Measurements from ENCODE around the gene ZACN. TPM values are rescaled to one million over a fixed set of nuclear protein-coding genes. Genes with fewer than 3 reads are reported as not detected.
A peak's percentile ranks its signal among the peaks of the same experiment; 100 is the strongest.

Gene ZACN
- total and polyA plus RNA-seq, 8 donors = 0.12 to 27.5 (median 17.8) TPM; not detected in 1

DNA sequence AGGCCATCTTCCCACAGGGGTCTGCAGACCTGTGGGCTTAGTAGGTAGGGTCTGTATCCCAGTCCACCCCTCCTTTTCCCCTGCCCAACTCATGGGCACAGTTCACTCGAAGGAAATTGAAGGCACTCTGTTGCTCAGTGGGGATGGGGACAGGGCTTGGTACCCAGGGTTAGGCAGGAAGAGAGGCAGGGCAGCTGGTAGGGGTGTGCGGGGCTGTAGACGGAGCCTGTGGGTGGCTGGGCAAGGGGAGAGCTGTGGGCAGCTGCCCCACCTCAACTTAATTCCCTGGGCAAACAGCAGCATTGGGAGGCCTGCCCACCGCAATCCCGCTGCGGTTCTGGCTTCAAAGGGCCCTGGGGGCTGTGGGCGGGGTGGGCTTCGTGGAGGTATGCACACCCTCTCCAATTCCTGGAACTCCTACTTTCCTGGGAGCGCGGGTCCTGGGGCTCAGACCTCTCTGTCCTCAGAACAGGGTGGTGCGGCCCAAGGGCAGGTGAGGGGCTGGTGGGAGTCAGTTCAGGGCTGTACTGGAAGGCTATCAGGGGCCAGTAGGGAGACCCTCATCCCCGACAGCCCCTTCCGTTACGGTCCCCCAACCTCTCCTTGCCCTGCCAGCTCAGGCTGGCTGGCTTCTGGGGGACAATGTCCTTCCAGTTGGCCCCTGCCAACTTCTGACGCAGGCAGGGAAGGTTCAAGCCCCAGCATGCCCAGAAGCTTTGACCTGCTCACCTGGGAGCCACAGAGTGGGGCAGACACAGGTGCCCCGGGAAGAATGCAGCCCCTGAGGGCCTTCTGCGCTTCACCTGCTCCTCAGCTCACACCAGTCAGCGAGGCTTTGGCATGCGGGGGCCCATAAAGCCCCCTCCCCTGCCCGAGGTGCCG is 53.0 kb downstream of the ZACN start:
- H3K4me3 ChIP-seq = peak overlapping the region in 1 of 2 donors; percentile 6
- peaks cover 6 to 24% of the 10 kb centered on the region in 2 donors for H3K27me3 ChIP-seq
- no peaks in the 10 kb centered on the region for H3K36me3 ChIP-seq
- DNase-seq (no peak), ATAC-seq (peak; percentile 30)
- H3K4me1 ChIP-seq = peaks cover 0 to 12% of the 10 kb centered on the region in 2 donors
- H3K9me3 ChIP-seq = no peaks in the 10 kb centered on the region
- intact Hi-C loops (cut with DNase I) = no loop called here
- no peak overlapping the region for H3K27ac ChIP-seq
- TF ChIP-seq, protein P1, sequence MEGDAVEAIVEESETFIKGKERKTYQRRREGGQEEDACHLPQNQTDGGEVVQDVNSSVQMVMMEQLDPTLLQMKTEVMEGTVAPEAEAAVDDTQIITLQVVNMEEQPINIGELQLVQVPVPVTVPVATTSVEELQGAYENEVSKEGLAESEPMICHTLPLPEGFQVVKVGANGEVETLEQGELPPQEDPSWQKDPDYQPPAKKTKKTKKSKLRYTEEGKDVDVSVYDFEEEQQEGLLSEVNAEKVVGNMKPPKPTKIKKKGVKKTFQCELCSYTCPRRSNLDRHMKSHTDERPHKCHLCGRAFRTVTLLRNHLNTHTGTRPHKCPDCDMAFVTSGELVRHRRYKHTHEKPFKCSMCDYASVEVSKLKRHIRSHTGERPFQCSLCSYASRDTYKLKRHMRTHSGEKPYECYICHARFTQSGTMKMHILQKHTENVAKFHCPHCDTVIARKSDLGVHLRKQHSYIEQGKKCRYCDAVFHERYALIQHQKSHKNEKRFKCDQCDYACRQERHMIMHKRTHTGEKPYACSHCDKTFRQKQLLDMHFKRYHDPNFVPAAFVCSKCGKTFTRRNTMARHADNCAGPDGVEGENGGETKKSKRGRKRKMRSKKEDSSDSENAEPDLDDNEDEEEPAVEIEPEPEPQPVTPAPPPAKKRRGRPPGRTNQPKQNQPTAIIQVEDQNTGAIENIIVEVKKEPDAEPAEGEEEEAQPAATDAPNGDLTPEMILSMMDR (IDR thresholded peaks at IDR 0.05) = no peak

Small RNA genes lying within 50 kb of the gene (microRNA-seq; reads per million reads assigned to microRNA genes)
- 0 to 1.9 reads per million in 2 donors for gene MIR6868

Other genes with a start within 250 kb of the ZACN start
- gene UNC13D, start 234.8 kb upstream of the ZACN start, total RNA-seq = 10 to 100 TPM; 60.5 to 91.4 TPM
- gene UNC13D, start 234.8 kb upstream of the ZACN start, polyA plus RNA-seq (ENCODE audit: insufficient read length in 6 of 6) = 10 to 100 TPM; 24.9 to 49.5 (median 36.6) TPM
- 100 to 1,000 TPM; 119 to 132 TPM for gene WBP2, start 223.8 kb upstream of the ZACN start, total RNA-seq
- gene WBP2, start 223.8 kb upstream of the ZACN start, polyA plus RNA-seq (ENCODE audit: insufficient read length in 6 of 6) = 10 to 100 TPM; 64.1 to 78.0 (median 73.6) TPM
- gene TRIM47, start 200.6 kb upstream of the ZACN start, total RNA-seq = 10 to 100 TPM; 43.0 to 63.8 TPM
- 10 to 100 TPM; 13.4 to 26.9 (median 20.3) TPM for gene TRIM47, start 200.6 kb upstream of the ZACN start, polyA plus RNA-seq (ENCODE audit: insufficient read length in 6 of 6)
- 10 to 100 TPM; 26.3 to 35.1 TPM for gene TRIM65, start 182.2 kb upstream of the ZACN start, total RNA-seq
- 10 to 100 TPM; 15.8 to 30.9 (median 19.1) TPM for gene TRIM65, start 182.2 kb upstream of the ZACN start, polyA plus RNA-seq (ENCODE audit: insufficient read length in 6 of 6)
- 10 to 100 TPM; 80.5 to 81.8 TPM for gene MRPL38, start 174.3 kb upstream of the ZACN start, total RNA-seq
- 10 to 100 TPM; 61.1 to 86.4 (median 71.7) TPM for gene MRPL38, start 174.3 kb upstream of the ZACN start, polyA plus RNA-seq (ENCODE audit: insufficient read length in 6 of 6)
- gene FBF1, start 138.1 kb upstream of the ZACN start, total RNA-seq = 10 to 100 TPM; 12.1 to 13.1 TPM
- 10 to 100 TPM in 1 of 6 donors, 1 to 10 TPM in 5; 7.3 to 11.4 (median 8.7) TPM for gene FBF1, start 138.1 kb upstream of the ZACN start, polyA plus RNA-seq (ENCODE audit: insufficient read length in 6 of 6)
- 10 to 100 TPM; 81.0 TPM for gene ACOX1, start 100.0 kb upstream of the ZACN start, total RNA-seq
- gene ACOX1, start 100.0 kb upstream of the ZACN start, polyA plus RNA-seq (ENCODE audit: insufficient read length in 6 of 6) = 10 to 100 TPM; 25.6 to 34.5 (median 29.4) TPM
- gene TEN1, start 99.9 kb upstream of the ZACN start, total RNA-seq = 10 to 100 TPM; 19.3 to 20.7 TPM
- 10 to 100 TPM; 24.5 to 32.2 (median 29.7) TPM for gene TEN1, start 99.9 kb upstream of the ZACN start, polyA plus RNA-seq (ENCODE audit: insufficient read length in 6 of 6)
- gene CDK3, start 78.3 kb upstream of the ZACN start, total RNA-seq = 1 to 10 TPM; 5.4 to 6.1 TPM
- gene CDK3, start 78.3 kb upstream of the ZACN start, polyA plus RNA-seq (ENCODE audit: insufficient read length in 6 of 6) = 10 to 100 TPM; 14.1 to 23.3 (median 21.0) TPM
- gene EVPL, start 51.9 kb upstream of the ZACN start, total RNA-seq = 10 to 100 TPM; 29.1 to 44.8 TPM
- gene EVPL, start 51.9 kb upstream of the ZACN start, polyA plus RNA-seq (ENCODE audit: insufficient read length in 6 of 6) = 10 to 100 TPM; 23.3 to 53.1 (median 43.9) TPM
- 10 to 100 TPM; 61.0 to 72.3 TPM for gene SRP68, start 6.7 kb upstream of the ZACN start, total RNA-seq
- 100 to 1,000 TPM in 2 of 6 donors, 10 to 100 TPM in 4; 95.0 to 104 (median 98.6) TPM for gene SRP68, start 6.7 kb upstream of the ZACN start, polyA plus RNA-seq (ENCODE audit: insufficient read length in 6 of 6)
- gene GALR2, start 4.4 kb upstream of the ZACN start, total RNA-seq = under 1 TPM in 1 of 2 donors, not detected in 1; 0.23 TPM
- gene GALR2, start 4.4 kb upstream of the ZACN start, polyA plus RNA-seq (ENCODE audit: insufficient read length in 6 of 6) = under 1 TPM in 2 of 6 donors, not detected in 4; 0.12 to 0.21 TPM
- gene EXOC7, start 24.6 kb downstream of the ZACN start, total RNA-seq = 100 to 1,000 TPM; 114 to 123 TPM
- 100 to 1,000 TPM; 147 to 178 (median 164) TPM for gene EXOC7, start 24.6 kb downstream of the ZACN start, polyA plus RNA-seq (ENCODE audit: insufficient read length in 6 of 6)
- gene FOXJ1, start 62.1 kb downstream of the ZACN start, total RNA-seq = 10 to 100 TPM in 1 of 2 donors, 1 to 10 TPM in 1; 7.7 to 15.9 TPM
- 10 to 100 TPM; 13.9 to 30.4 (median 20.9) TPM for gene FOXJ1, start 62.1 kb downstream of the ZACN start, polyA plus RNA-seq (ENCODE audit: insufficient read length in 6 of 6)
- gene RNF157, start 161.3 kb downstream of the ZACN start, total RNA-seq = 1 to 10 TPM in 1 of 2 donors, under 1 TPM in 1; 0.79 to 1.4 TPM
- gene RNF157, start 161.3 kb downstream of the ZACN start, polyA plus RNA-seq (ENCODE audit: insufficient read length in 6 of 6) = 10 to 100 TPM in 1 of 6 donors, 1 to 10 TPM in 5; 7.0 to 11.1 (median 8.7) TPM
- 10 to 100 TPM; 45.7 to 52.7 TPM for gene UBALD2, start 186.2 kb downstream of the ZACN start, total RNA-seq
- gene UBALD2, start 186.2 kb downstream of the ZACN start, polyA plus RNA-seq (ENCODE audit: insufficient read length in 6 of 6) = 10 to 100 TPM; 16.7 to 36.1 (median 28.1) TPM
- 1 to 10 TPM; 2.8 to 3.3 TPM for gene QRICH2, start 229.1 kb downstream of the ZACN start, total RNA-seq
- 10 to 100 TPM in 1 of 6 donors, 1 to 10 TPM in 5; 6.2 to 10.6 (median 8.0) TPM for gene QRICH2, start 229.1 kb downstream of the ZACN start, polyA plus RNA-seq (ENCODE audit: insufficient read length in 6 of 6)

Measured in left lung (tissue), 10 donors.